PFSK-1 (cell line): Measurements from ENCODE around the gene SYNDIG1.

Experiments
- POLR2AphosphoS5 ChIP-seq: IDR thresholded peaks from 2 replicates; pipeline ENCODE4 v1.6.1; 2012; ENCODE audit warnings: low read depth, mild to moderate bottlenecking, control low read depth, low read length, moderate library complexity
- TAF1 ChIP-seq: IDR thresholded peaks from 2 replicates; pipeline ENCODE4 v1.6.1; 2012; ENCODE audit warnings: low read length, control low read depth, borderline replicate concordance; ENCODE audit not compliant: insufficient read depth

GRCh38 chr20:24660651-24661050 is 191.2 kb downstream of the SYNDIG1 start:
- TF ChIP-seq TAF1 (no peak), POLR2AphosphoS5 (no peak)
